Prostate gland (tissue), 2 donors: ENCODE measurements around the gene ADAM8.

Source experiments
- POLR2A ChIP-seq: fragments of 450-650 bp; IDR thresholded peaks from one replicate; pipeline ENCODE4 v1.6.1; 2016; ENCODE audit warnings: antibody characterized with exemption, mild to moderate bottlenecking
- POLR2AphosphoS5 ChIP-seq: sonication (generic); formaldehyde crosslinking; IDR thresholded peaks from one replicate; pipeline ENCODE4 v1.6.1; 2017; ENCODE audit warnings: antibody characterized with exemption
- TF ChIP-seq, protein P1 (sequence below), 4 experiments: fragments of 200-600 bp in 2 of 4; fragments of 450-650 bp in 2 of 4; sonication (generic) in 2 of 4; IDR thresholded peaks; 1 replicate in 3 of 4; 2 replicates in 1 of 4; pipeline ENCODE4 v1.5.1; 2016 to 2019; ENCODE audit warnings: antibody characterized with exemption in 4 of 4, mild to moderate bottlenecking in 2 of 4, moderate library complexity in 2 of 4

DNA sequence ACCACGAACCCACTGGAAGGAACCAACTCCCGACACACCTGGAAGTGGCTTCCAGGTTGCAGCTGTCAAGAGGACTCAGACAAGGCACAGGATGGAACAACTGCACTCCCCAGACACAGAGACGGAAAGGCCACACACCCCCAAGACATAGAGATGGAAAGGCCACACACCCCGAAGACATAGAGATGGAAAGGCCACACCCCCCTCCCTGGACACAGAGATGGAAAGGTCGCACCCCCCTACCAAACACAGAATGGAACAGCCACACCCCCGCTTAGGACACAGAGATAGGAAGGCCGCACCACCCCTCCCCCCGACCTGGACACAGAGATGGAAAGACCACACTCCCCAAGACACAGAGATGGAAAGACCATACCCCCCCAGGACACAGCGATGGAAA lies 39.6 kb upstream of the ADAM8 start:
- TF ChIP-seq, protein P1, sequence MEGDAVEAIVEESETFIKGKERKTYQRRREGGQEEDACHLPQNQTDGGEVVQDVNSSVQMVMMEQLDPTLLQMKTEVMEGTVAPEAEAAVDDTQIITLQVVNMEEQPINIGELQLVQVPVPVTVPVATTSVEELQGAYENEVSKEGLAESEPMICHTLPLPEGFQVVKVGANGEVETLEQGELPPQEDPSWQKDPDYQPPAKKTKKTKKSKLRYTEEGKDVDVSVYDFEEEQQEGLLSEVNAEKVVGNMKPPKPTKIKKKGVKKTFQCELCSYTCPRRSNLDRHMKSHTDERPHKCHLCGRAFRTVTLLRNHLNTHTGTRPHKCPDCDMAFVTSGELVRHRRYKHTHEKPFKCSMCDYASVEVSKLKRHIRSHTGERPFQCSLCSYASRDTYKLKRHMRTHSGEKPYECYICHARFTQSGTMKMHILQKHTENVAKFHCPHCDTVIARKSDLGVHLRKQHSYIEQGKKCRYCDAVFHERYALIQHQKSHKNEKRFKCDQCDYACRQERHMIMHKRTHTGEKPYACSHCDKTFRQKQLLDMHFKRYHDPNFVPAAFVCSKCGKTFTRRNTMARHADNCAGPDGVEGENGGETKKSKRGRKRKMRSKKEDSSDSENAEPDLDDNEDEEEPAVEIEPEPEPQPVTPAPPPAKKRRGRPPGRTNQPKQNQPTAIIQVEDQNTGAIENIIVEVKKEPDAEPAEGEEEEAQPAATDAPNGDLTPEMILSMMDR (IDR thresholded peaks at IDR 0.05): no peak
- TF ChIP-seq POLR2A: no peak
- TF ChIP-seq POLR2AphosphoS5: no peak
